Neural progenitor cell (in vitro differentiated cells): ENCODE measurements around the gene ZBED1. TPM values are rescaled to one million over a fixed set of nuclear protein-coding genes. Genes with fewer than 3 reads are reported as not detected.

ENCODE experiments used
- DNase-seq: peaks from one replicate; pipeline ENCODE4 v3.0.0-alpha.2; 2016; ENCODE audit warnings: low spot score
- H2AFZ ChIP-seq: fragments of 200-600 bp; sonication (generic); replicated peaks from 2 replicates; pipeline ENCODE4 v1.6.1; 2016; ENCODE audit warnings: antibody characterized with exemption
- H3F3A ChIP-seq: fragments of 200-600 bp; sonication (generic); 2 replicates; pipeline ENCODE4 v1.6.1; 2016; ENCODE audit warnings: antibody characterized with exemption, low read depth
- H3K27ac ChIP-seq: fragments of 200-600 bp; sonication (generic); 2 replicates; pipeline ENCODE4 v1.5.1; 2016; ENCODE audit warnings: mild to moderate bottlenecking
- H3K27me3 ChIP-seq: fragments of 200-600 bp; sonication (generic); 2 replicates; pipeline ENCODE4 v1.6.1; 2016; ENCODE audit warnings: mild to moderate bottlenecking, moderate library complexity
- H3K36me3 ChIP-seq: fragments of 200-600 bp; sonication (generic); 2 replicates; pipeline ENCODE4 v1.5.1; 2016
- H3K4me1 ChIP-seq: fragments of 200-600 bp; sonication (generic); 2 replicates; pipeline ENCODE4 v1.6.1; 2016; ENCODE audit warnings: mixed run types
- H3K4me2 ChIP-seq: fragments of 200-600 bp; sonication (generic); 2 replicates; pipeline ENCODE4 v1.6.1; 2016
- H3K4me3 ChIP-seq: fragments of 200-600 bp; sonication (generic); 2 replicates; pipeline ENCODE4 v1.5.1; 2016
- H3K79me2 ChIP-seq: fragments of 200-600 bp; sonication (generic); 2 replicates; pipeline ENCODE4 v1.6.1; 2016; ENCODE audit warnings: low read depth
- H3K9ac ChIP-seq: fragments of 200-600 bp; sonication (generic); 2 replicates; pipeline ENCODE4 v1.6.1; 2016
- H3K9me3 ChIP-seq: fragments of 200-600 bp; sonication (generic); 2 replicates; pipeline ENCODE4 v1.5.1; 2016; ENCODE audit warnings: low read depth
- H4K20me1 ChIP-seq: fragments of 200-600 bp; sonication (generic); 2 replicates; pipeline ENCODE4 v1.6.1; 2016; ENCODE audit warnings: low read depth
- H3K27ac Mint-ChIP-seq: 3 replicates; pipeline ENCODE4 v1.8.0; 2021; ENCODE audit warnings: mixed read lengths
- H3K27me3 Mint-ChIP-seq: 2 replicates; pipeline ENCODE4 v1.8.0; 2022; ENCODE audit warnings: low read depth, mild to moderate bottlenecking, inconsistent platforms, moderate library complexity, mixed read lengths; ENCODE audit not compliant: insufficient read depth
- H3K36me3 Mint-ChIP-seq: 3 replicates; pipeline ENCODE4 v1.8.0; 2021; ENCODE audit warnings: mixed read lengths
- H3K4me1 Mint-ChIP-seq: 3 replicates; pipeline ENCODE4 v1.8.0; 2021; ENCODE audit warnings: mixed read lengths
- H3K4me3 Mint-ChIP-seq: 3 replicates; pipeline ENCODE4 v1.8.0; 2021; ENCODE audit warnings: mild to moderate bottlenecking, moderate library complexity, mixed read lengths
- H3K9me3 Mint-ChIP-seq: 3 replicates; pipeline ENCODE4 v1.8.0; 2020; ENCODE audit warnings: mixed read lengths
- CTCF ChIP-seq: fragments of 200-600 bp; sonication (generic); IDR thresholded peaks from 2 replicates; pipeline ENCODE4 v1.5.1; 2017; ENCODE audit warnings: antibody characterized with exemption, mild to moderate bottlenecking
- EZH2 ChIP-seq: fragments of 200-600 bp; sonication (generic); IDR thresholded peaks from 2 replicates; pipeline ENCODE4 v1.6.1; 2017; ENCODE audit warnings: antibody characterized with exemption, mild to moderate bottlenecking, moderate library complexity
- EZH2phosphoT487 ChIP-seq: fragments of 200-600 bp; sonication (generic); IDR thresholded peaks from 2 replicates; pipeline ENCODE4 v1.6.1; 2017; ENCODE audit warnings: antibody characterized with exemption
- total RNA-seq: library from RNA; depleted of rRNA; stranded (reverse); fragments of >200 nt; gene quantifications from 2 replicates; pipeline ENCODE4 v1.2.3, GENCODE V29; 2015; ENCODE audit warnings: low replicate concordance

Gene ZBED1
- total RNA-seq, 1 donor from 2014 or later, result 36.9 TPM

GRCh38 chrX:2441466-2441865 lies 59.3 kb downstream of the ZBED1 start:
- H3K9ac ChIP-seq, result no peak overlapping the region
- H3K36me3 Mint-ChIP-seq, result peaks cover 35% of the 10 kb centered on the region
- H4K20me1 ChIP-seq, result no peaks in the 10 kb centered on the region
- H3K79me2 ChIP-seq, result peaks cover 24% of the 10 kb centered on the region
- H2AFZ ChIP-seq, result no peak overlapping the region
- no peak overlapping the region for H3K4me3 ChIP-seq
- peaks cover 36% of the 10 kb centered on the region for H3K9me3 Mint-ChIP-seq
- no peak for DNase-seq
- no peak overlapping the region for H3K4me2 ChIP-seq
- H3K36me3 ChIP-seq, result no peaks in the 10 kb centered on the region
- no peak overlapping the region for H3K27ac ChIP-seq
- TF ChIP-seq EZH2phosphoT487 (no peak), EZH2 (no peak), CTCF (no peak)
- no peaks in the 10 kb centered on the region for H3K27me3 ChIP-seq
- H3K4me1 ChIP-seq, result no peaks in the 10 kb centered on the region
- H3K4me1 Mint-ChIP-seq, result peaks cover 11% of the 10 kb centered on the region
- no peak overlapping the region for H3K27ac Mint-ChIP-seq
- peaks cover 12% of the 10 kb centered on the region for H3K9me3 ChIP-seq
- no peak overlapping the region for H3K4me3 Mint-ChIP-seq
- H3F3A ChIP-seq, result no peaks in the 10 kb centered on the region
- peaks cover 2% of the 10 kb centered on the region for H3K27me3 Mint-ChIP-seq

GRCh38 chrX:2439613-2440012 lies 61.2 kb downstream of the ZBED1 start:
- peaks cover 9% of the 10 kb centered on the region for H3K79me2 ChIP-seq
- no peaks in the 10 kb centered on the region for H3K36me3 ChIP-seq
- no peak overlapping the region for H3K27ac ChIP-seq
- Mint-ChIP-seq H3K27ac (no peak overlapping the region), H3K36me3 (peaks cover 30% of the 10 kb centered on the region), H3K27me3 (peaks cover 2% of the 10 kb centered on the region), H3K4me1 (peaks cover 15% of the 10 kb centered on the region), H3K4me3 (no peak overlapping the region), H3K9me3 (peaks cover 30% of the 10 kb centered on the region)
- H3K4me1 ChIP-seq, result no peaks in the 10 kb centered on the region
- H3K27me3 ChIP-seq, result no peaks in the 10 kb centered on the region
- H4K20me1 ChIP-seq, result no peaks in the 10 kb centered on the region
- DNase-seq, result no peak
- TF ChIP-seq EZH2phosphoT487, result no peak
- H3K4me2 ChIP-seq, result no peak overlapping the region
- no peak overlapping the region for H2AFZ ChIP-seq
- peaks cover 12% of the 10 kb centered on the region for H3K9me3 ChIP-seq
- H3F3A ChIP-seq, result no peaks in the 10 kb centered on the region
- H3K4me3 ChIP-seq, result no peak overlapping the region
- H3K9ac ChIP-seq, result no peak overlapping the region

Other genes starting within 250 kb of the ZBED1 start
- 25.6 and 31.8 TPM in 2 replicates for gene DHRSX, start within 50 bp of the ZBED1 start, total RNA-seq
- 70.4 and 81.8 TPM in 2 replicates for gene CD99, start 190.3 kb upstream of the ZBED1 start, total RNA-seq